DOHH2 (cell line): ENCODE measurements around the gene SLC19A2.

Source experiments
- H3F3A ChIP-seq: fragments of 200-600 bp; sonication (generic), shearing (Covaris generic); 2 replicates; pipeline ENCODE4 v1.6.0; 2016; ENCODE audit warnings: antibody characterized with exemption, mild to moderate bottlenecking; ENCODE audit not compliant: control insufficient read depth, insufficient read depth
- H3K27ac ChIP-seq: fragments of 200-600 bp; sonication (generic); 2 replicates; pipeline ENCODE4 v1.5.1; 2014; ENCODE audit warnings: low read depth, mild to moderate bottlenecking, low read length, moderate library complexity
- H3K27me3 ChIP-seq: fragments of 200-600 bp; sonication (generic); 2 replicates; pipeline ENCODE4 v1.6.1; 2014; ENCODE audit warnings: mild to moderate bottlenecking, low read length, mixed read lengths; ENCODE audit not compliant: control insufficient read depth
- H3K36me3 ChIP-seq: fragments of 200-600 bp; sonication (generic); 2 replicates; pipeline ENCODE4 v1.6.1; 2014; ENCODE audit warnings: mild to moderate bottlenecking, low read length, moderate library complexity, mixed read lengths; ENCODE audit not compliant: control insufficient read depth
- H3K4me1 ChIP-seq: fragments of 200-600 bp; sonication (generic); 2 replicates; pipeline ENCODE4 v1.6.1; 2014; ENCODE audit warnings: mild to moderate bottlenecking, low read length, mixed read lengths; ENCODE audit not compliant: control insufficient read depth
- H3K4me2 ChIP-seq: fragments of 200-600 bp; sonication (generic); 2 replicates; pipeline ENCODE4 v1.6.0; 2014; ENCODE audit warnings: mild to moderate bottlenecking, low read length, moderate library complexity
- H3K4me3 ChIP-seq: fragments of 200-600 bp; sonication (generic); 2 replicates; pipeline ENCODE4 v1.5.1; 2014; ENCODE audit warnings: mild to moderate bottlenecking, low read length, mixed read lengths
- H3K79me2 ChIP-seq: fragments of 200-600 bp; sonication (generic); 2 replicates; pipeline ENCODE4 v1.6.1; 2014; ENCODE audit warnings: mild to moderate bottlenecking, low read length, mixed read lengths; ENCODE audit not compliant: control insufficient read depth
- H3K9me2 ChIP-seq: fragments of 200-600 bp; sonication (generic); replicated peaks from 2 replicates; pipeline ENCODE4 v1.6.1; 2014; ENCODE audit warnings: mild to moderate bottlenecking, low read length, mixed read lengths; ENCODE audit not compliant: control insufficient read depth
- H3K9me3 ChIP-seq: fragments of 200-600 bp; sonication (generic); 2 replicates; pipeline ENCODE4 v1.6.1; 2014; ENCODE audit warnings: antibody characterized with exemption, low read length, mixed read lengths; ENCODE audit not compliant: control insufficient read depth, insufficient read depth
- H4K20me1 ChIP-seq: fragments of 200-600 bp; sonication (generic); 2 replicates; pipeline ENCODE4 v1.6.0; 2014; ENCODE audit warnings: low read depth, mild to moderate bottlenecking, antibody characterized with exemption, low read length, moderate library complexity; ENCODE audit not compliant: control insufficient read depth, insufficient read depth
- CTCF ChIP-seq: fragments of 200-600 bp; sonication (generic); IDR thresholded peaks from one replicate; pipeline ENCODE4 v1.5.1; 2014; ENCODE audit warnings: antibody characterized with exemption, mild to moderate bottlenecking, low read depth, low read length; ENCODE audit not compliant: poor library complexity, severe bottlenecking
- EZH2phosphoT487 ChIP-seq: fragments of 200-600 bp; sonication (generic); IDR thresholded peaks from 2 replicates; pipeline ENCODE4 v1.6.1; 2017; ENCODE audit warnings: borderline replicate concordance, mild to moderate bottlenecking, antibody characterized with exemption, low read length, moderate library complexity, mixed read lengths

The SLC19A2 gene

GRCh38 chr1:169515641-169516040 is 29.9 kb upstream of the SLC19A2 start:
- Histone ChIP-seq H3K27ac (no peak overlapping the region), H3K4me2 (no peak overlapping the region), H3K27me3 (no peaks in the 10 kb centered on the region), H4K20me1 (no peaks in the 10 kb centered on the region), H3K9me3 (no peaks in the 10 kb centered on the region), H3K36me3 (no peaks in the 10 kb centered on the region), H3K9me2 (no peaks in the 10 kb centered on the region), H3F3A (no peaks in the 10 kb centered on the region), H3K4me3 (no peak overlapping the region), H3K79me2 (no peaks in the 10 kb centered on the region), H3K4me1 (no peaks in the 10 kb centered on the region)
- TF ChIP-seq CTCF, result no peak
- no peak for TF ChIP-seq EZH2phosphoT487

GRCh38 chr1:169514566-169515270 is 29.0 kb upstream of the SLC19A2 start:
- TF ChIP-seq CTCF (no peak), EZH2phosphoT487 (no peak)
- Histone ChIP-seq H3K27ac (no peak overlapping the region), H3K4me1 (no peaks in the 10 kb centered on the region), H3K4me2 (no peak overlapping the region), H4K20me1 (no peaks in the 10 kb centered on the region), H3K27me3 (no peaks in the 10 kb centered on the region), H3K9me2 (no peaks in the 10 kb centered on the region), H3K79me2 (no peaks in the 10 kb centered on the region), H3K9me3 (no peaks in the 10 kb centered on the region), H3K4me3 (no peak overlapping the region), H3K36me3 (no peaks in the 10 kb centered on the region), H3F3A (no peaks in the 10 kb centered on the region)

GRCh38 chr1:169513208-169513607 is 27.5 kb upstream of the SLC19A2 start:
- no peaks in the 10 kb centered on the region for H3F3A ChIP-seq
- peaks cover 6% of the 10 kb centered on the region for H3K4me1 ChIP-seq
- no peak overlapping the region for H3K4me2 ChIP-seq

More at GRCh38 chr1:169513208-169513607, 27.5 kb upstream of the SLC19A2 start:
- Histone ChIP-seq H3K9me3 (no peaks in the 10 kb centered on the region), H4K20me1 (no peaks in the 10 kb centered on the region), H3K27me3 (no peaks in the 10 kb centered on the region), H3K4me3 (no peak overlapping the region), H3K36me3 (no peaks in the 10 kb centered on the region), H3K9me2 (no peaks in the 10 kb centered on the region), H3K79me2 (no peaks in the 10 kb centered on the region), H3K27ac (no peak overlapping the region)
- TF ChIP-seq EZH2phosphoT487, result no peak
- no peak for TF ChIP-seq CTCF
